Measurements from ENCODE around the gene CCDC116. TPM values are rescaled to one million over a fixed set of nuclear protein-coding genes. Genes with fewer than 3 reads are reported as not detected.
"Not testable (repeated sequence)": the region's sequence is repeated elsewhere in the genome, so short reads cannot be mapped to it uniquely, and the experiment has no call there.

CCDC116 gene
- total RNA-seq, 1 donor, result 0.18 TPM

DNA sequence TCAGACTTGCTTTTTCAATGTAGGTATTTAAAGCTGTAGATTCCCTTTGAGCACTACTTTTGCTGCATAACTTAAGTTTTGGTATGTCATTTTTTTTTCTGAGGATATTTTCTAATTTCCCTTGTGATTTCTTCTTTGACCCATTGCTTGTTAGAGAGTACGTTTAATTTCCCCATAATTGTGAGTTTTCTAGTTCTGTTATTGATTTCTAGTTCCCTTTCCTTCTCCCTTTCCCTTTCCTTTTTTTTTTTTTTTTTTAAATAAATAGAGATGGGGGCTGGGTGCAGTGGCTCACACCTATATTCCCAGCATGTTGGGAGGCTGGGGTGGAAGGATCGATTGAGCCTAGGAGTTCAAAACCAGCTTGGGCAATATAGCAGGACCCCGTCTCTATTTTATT, 34.3 kb upstream of the CCDC116 start:
- H3K4me3 ChIP-seq (ENCODE audit: low read depth, low read length), result no peak overlapping the region
- DNase-seq (ENCODE audit: low read depth), result no peak
- TF ChIP-seq, protein P1, sequence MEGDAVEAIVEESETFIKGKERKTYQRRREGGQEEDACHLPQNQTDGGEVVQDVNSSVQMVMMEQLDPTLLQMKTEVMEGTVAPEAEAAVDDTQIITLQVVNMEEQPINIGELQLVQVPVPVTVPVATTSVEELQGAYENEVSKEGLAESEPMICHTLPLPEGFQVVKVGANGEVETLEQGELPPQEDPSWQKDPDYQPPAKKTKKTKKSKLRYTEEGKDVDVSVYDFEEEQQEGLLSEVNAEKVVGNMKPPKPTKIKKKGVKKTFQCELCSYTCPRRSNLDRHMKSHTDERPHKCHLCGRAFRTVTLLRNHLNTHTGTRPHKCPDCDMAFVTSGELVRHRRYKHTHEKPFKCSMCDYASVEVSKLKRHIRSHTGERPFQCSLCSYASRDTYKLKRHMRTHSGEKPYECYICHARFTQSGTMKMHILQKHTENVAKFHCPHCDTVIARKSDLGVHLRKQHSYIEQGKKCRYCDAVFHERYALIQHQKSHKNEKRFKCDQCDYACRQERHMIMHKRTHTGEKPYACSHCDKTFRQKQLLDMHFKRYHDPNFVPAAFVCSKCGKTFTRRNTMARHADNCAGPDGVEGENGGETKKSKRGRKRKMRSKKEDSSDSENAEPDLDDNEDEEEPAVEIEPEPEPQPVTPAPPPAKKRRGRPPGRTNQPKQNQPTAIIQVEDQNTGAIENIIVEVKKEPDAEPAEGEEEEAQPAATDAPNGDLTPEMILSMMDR (IDR thresholded peaks at IDR 0.05; ENCODE audit: insufficient read depth, low read length), result no peak

DNA sequence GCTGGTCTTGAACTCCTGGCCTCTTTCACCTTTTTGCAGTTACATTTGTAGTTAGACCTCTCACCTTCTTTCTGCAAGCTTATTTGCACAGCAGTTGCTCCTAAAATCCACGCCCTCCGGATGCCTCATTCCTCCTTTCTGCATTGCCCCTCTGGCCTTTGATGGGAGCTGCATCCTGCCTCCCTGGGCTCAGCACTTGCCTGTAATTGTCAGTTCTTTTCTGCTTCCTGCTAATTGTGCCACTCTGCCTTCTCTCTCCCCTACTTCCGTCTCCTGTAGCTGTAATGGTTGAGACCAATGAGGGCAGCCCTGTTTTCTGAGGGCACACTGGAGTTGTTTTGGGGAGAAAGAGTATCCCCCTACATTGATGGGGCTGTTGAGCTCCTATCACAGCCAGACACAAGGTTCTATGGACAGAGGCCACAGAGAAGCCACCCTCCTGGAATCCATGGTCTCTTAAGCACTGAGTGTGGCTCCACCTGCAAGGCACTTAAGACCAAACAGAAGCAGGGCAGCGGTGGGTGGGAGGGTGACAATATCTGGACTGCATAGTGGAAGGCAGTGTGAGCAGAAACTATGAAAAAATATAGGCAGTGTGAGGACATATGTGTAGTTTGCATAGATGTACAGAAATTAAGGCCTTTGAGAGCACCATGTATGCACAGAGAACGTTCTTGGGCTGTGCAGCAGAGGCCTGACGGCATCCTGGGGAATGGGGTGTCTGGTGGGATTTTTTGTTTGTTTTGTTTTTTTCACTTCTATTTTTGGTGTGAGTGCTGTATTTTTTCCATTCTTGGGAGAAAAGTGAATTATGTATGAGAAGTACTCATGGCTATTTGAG, 33.3 kb upstream of the CCDC116 start:
- H3K4me3 ChIP-seq (ENCODE audit: low read depth, low read length), result no peak overlapping the region
- no peak for DNase-seq (ENCODE audit: low read depth)
- TF ChIP-seq, protein P1 (IDR thresholded peaks at IDR 0.05; ENCODE audit: insufficient read depth, low read length), result no peak

DNA sequence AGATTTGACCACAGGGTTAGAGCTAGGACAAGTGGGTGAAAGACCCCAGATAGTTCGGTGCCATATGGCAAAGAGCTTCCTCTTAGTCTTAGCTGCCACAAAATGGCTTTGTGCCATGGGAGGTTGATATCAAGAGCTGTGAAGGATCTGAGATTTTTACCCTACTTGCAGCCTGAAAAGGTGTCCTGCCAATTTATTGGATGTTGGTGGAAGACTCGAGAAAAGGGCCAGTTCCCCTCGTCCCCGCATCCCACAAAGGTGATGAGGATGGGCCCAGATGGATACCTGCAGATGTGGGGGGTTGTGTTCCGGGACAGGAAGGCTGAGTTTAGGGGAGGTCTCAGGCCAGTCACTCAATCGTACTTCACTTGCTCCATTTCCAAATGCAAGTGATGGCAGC, 30.0 kb upstream of the CCDC116 start:
- no peak for DNase-seq (ENCODE audit: low read depth)
- H3K4me3 ChIP-seq (ENCODE audit: low read depth, low read length), result no peak overlapping the region
- TF ChIP-seq, protein P1 (IDR thresholded peaks at IDR 0.05; ENCODE audit: insufficient read depth, low read length), result no peak

DNA sequence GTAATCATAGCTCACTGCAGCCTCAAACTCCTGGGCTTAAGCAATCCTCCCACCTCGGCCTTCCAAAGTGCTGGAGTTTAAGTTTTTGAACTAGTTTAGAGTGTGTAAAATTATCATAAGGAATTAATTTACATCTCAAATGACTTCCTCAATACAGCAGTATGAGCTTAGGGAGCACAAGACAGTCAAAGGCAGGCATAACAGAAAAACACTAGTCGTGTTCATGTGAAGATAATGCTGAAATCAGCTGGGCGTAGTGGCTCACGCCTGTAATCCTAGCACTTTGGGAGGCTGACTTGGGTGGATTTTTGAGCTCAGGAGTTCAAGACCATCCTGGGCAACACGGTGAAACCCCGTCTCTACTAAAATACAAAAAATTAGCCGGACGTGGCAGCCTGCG, 28.6 kb upstream of the CCDC116 start:
- H3K4me3 ChIP-seq (ENCODE audit: low read depth, low read length), result no peak overlapping the region
- no peak for DNase-seq (ENCODE audit: low read depth)
- TF ChIP-seq, protein P1 (IDR thresholded peaks at IDR 0.05; ENCODE audit: insufficient read depth, low read length), result no peak

DNA sequence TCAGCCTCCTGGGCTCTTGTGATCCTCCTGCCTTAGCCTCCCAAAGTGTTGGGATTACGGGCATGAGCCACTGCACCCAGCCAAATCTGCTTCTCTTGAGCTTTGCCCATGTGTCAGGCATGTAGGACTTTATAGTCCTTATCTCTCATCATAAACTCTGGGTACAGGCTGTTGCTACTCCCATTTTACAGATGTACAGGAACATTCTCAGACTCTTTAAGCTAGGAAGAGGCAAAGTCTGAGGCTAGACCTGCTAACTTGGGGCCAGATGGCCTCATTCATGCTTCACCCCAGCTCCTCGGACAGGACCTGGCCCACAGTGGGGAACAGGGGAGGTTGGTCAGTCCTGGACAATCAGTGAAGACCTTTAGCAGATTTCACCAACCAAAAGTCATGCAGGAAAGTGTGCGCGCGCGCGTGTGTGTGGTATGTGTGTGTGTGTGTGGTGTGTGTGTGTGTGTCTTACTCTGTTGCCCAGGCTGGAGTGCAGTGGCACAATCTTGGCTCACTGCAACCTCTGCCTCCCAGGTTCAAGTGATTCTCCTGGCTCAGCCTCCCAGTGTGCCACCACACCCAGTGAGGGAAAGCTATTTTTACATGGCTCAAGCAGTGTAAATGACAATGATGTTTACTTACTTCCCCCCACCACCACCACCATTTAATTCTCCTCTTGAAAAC, 26.5 kb upstream of the CCDC116 start:
- TF ChIP-seq, protein P1 (IDR thresholded peaks at IDR 0.05; ENCODE audit: insufficient read depth, low read length), result no peak
- no peak for DNase-seq (ENCODE audit: low read depth)
- no peak overlapping the region for H3K4me3 ChIP-seq (ENCODE audit: low read depth, low read length)

DNA sequence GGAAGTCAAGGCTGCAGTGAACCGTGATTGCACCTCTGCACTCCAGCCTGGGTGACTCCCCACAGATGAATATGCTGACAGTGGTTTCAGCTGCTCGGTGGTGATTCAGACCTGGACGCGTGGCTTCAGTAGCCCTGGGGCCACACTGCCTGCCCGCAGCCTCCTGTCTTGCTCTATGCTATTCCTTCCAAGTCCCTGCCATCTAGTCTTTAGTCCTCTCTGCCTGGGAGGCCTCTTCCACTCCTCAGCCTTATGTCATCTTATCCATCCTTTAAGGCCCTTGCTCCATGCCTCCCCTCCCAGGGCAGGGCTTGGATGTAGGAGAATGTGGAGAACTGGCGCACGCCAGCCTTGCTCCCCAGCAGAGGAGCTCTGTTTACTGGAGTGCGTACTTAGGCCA, 25.8 kb upstream of the CCDC116 start:
- no peak for DNase-seq (ENCODE audit: low read depth)
- TF ChIP-seq, protein P1 (IDR thresholded peaks at IDR 0.05; ENCODE audit: insufficient read depth, low read length), result no peak
- H3K4me3 ChIP-seq (ENCODE audit: low read depth, low read length), result no peak overlapping the region

DNA sequence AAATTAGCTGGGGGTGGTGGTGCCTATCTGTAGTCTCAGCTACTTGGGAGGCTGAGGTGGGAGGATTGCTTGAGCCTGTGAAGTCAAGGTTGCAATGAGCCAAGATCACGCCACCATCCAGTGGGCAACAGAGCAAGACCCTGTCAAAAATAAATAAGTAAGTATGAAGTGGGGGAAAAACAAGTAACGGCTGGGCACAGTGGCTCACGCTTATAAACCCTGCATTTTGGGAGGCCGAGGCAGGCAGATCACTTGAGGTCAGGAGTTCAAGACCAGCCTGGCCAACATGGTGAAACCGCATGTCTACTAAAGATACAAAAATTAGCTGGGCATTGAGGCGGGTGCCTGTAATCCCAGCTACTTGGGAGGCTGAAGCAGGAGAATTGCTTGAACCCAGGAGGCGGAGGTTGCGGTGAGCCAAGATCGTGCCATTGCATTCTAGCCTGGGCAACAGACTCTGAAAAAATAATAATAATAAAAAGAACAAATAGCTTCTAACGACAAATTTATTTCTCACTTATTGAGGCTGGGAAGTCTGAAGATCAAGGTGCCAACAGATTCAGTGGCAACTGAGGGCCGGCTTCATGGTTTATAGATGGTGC, 22.9 kb upstream of the CCDC116 start:
- H3K4me3 ChIP-seq (ENCODE audit: low read depth, low read length); DNase-seq (ENCODE audit: low read depth): not testable (repeated sequence)

All from fibroblast of the aortic adventitia (primary cell).